Measurements from ENCODE around the gene TGM1. TPM values are rescaled to one million over a fixed set of nuclear protein-coding genes. Genes with fewer than 3 reads are reported as not detected.

TGM1 gene
- total RNA-seq, 1 donor from 2014 or later = 12.3 TPM

DNA sequence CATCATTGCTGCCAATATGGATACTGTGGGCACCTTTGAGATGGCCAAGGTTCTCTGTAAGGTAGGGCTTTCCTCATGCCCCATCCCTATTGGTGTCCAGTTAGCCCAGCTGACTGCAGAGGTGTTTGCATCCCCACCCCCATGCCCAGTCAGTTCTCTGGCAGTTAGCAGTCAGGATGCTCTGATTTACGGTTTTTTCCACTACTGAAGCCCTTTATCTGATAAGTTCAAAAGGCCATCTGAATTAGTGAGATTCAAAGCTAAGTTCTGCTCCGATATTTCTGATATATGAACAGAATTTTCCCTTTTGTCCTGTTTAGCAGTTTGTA lies 29.5 kb downstream of the TGM1 start:
- peaks cover under 1% of the 10 kb centered on the region for H3K36me3 ChIP-seq (ENCODE audit: control insufficient read depth, insufficient read depth, low read length)
- TF ChIP-seq, protein P1, sequence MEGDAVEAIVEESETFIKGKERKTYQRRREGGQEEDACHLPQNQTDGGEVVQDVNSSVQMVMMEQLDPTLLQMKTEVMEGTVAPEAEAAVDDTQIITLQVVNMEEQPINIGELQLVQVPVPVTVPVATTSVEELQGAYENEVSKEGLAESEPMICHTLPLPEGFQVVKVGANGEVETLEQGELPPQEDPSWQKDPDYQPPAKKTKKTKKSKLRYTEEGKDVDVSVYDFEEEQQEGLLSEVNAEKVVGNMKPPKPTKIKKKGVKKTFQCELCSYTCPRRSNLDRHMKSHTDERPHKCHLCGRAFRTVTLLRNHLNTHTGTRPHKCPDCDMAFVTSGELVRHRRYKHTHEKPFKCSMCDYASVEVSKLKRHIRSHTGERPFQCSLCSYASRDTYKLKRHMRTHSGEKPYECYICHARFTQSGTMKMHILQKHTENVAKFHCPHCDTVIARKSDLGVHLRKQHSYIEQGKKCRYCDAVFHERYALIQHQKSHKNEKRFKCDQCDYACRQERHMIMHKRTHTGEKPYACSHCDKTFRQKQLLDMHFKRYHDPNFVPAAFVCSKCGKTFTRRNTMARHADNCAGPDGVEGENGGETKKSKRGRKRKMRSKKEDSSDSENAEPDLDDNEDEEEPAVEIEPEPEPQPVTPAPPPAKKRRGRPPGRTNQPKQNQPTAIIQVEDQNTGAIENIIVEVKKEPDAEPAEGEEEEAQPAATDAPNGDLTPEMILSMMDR (IDR thresholded peaks at IDR 0.05; ENCODE audit: insufficient read depth, low read length, poor library complexity, severe bottlenecking) = no peak
- DNase-seq (ENCODE audit: low read depth) = no peak
- peak overlapping the region; percentile 91 for H3K4me3 ChIP-seq (ENCODE audit: low read depth, low read length)
- no peaks in the 10 kb centered on the region for H3K27me3 ChIP-seq (ENCODE audit: control insufficient read depth, insufficient read depth, low read length)

DNA sequence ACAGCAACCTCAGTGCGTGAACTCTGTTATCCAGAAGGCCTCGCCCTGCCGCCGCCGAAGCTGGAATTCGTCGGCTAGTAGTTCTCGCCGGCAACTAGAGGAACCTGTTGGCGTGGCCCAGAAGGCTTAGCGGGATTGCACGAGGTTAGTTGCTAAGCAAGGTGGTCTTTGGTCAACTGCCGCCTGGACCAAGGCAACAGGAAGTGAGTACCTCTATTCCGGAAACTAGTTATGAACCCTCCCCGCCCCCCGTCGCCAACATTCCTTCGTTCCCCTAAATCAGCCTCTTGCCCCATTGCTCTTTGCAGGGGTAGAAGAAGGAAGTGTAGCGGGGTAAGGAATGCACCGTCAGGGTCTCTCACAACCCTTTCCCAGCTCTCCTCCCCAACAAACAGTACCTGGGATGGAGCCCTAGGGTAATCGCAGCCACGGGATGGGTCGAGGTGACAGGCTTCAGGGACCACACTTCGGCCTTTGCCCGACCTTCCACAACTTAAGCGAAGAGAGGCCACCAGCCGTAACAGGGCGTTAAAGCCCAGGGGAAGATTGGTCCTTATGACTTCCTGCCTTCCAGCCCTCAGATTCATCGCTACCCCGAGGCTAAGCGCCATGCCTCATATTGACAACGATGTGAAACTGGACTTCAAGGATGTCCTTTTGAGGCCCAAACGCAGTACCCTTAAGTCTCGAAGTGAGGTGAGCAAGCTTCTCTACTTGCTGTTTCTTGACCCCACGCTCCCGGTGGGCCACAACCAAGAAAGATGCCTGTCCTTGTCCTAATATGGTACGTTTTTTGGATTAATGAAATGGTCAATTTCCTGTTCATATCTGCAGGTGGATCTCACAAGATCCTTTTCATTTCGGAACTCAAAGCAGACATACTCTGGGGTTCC lies 30.1 kb downstream of the TGM1 start, which contains the start of gene GMPR2:
GMPR2 (plus strand) TSS at position 285 of the 893 bp plus-strand sequence; CDS start at position 610, 325 bp downstream.
- DNase-seq (ENCODE audit: low read depth) = no peak
- Histone ChIP-seq H3K4me3 (ENCODE audit: low read depth, low read length) (peak within 1 kb of the TSS; percentile 91), H3K27me3 (ENCODE audit: control insufficient read depth, insufficient read depth, low read length) (no peaks in the 10 kb centered on the region), H3K36me3 (ENCODE audit: control insufficient read depth, insufficient read depth, low read length) (no peaks in the 10 kb centered on the region)
- TF ChIP-seq, protein P1 (IDR thresholded peaks at IDR 0.05; ENCODE audit: insufficient read depth, low read length, poor library complexity, severe bottlenecking) = no peak

DNA sequence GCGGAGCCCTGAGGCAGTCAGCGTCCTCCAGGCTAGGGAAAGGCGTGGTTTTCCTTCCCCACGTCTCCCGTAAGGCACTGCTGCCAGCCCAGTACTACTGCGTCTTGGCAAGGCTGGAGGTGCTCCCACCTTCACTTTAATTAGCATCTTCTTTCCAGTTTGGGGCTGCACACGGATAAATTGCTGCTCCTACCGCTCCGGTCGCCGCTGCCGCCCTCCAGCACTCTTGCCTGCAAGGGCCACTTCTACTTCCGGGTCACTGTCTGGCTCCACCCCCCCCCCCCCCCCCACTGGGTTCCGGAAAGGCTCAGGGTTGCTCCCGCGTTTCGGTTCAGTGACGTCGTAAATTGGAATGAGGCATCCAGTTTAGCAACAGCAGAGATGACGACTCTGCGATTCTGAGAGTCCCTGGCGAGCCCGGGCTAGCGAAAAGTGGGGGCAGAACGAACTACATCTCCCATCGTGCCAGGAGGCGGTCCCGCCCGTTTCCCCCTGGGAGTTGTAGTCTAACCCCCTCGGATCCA lies 30.8 kb downstream of the TGM1 start, which contains the start of gene NEDD8:
NEDD8 (minus strand) TSS at position 247 of the 524 bp plus-strand sequence; CDS start at position 147, 100 bp downstream.
- H3K27me3 ChIP-seq (ENCODE audit: control insufficient read depth, insufficient read depth, low read length) = no peaks in the 10 kb centered on the region
- TF ChIP-seq, protein P1 (IDR thresholded peaks at IDR 0.05; ENCODE audit: insufficient read depth, low read length, poor library complexity, severe bottlenecking) = no peak
- H3K36me3 ChIP-seq (ENCODE audit: control insufficient read depth, insufficient read depth, low read length) = no peaks in the 10 kb centered on the region
- DNase-seq (ENCODE audit: low read depth) = no peak
- peak within 1 kb of the TSS; percentile 91 for H3K4me3 ChIP-seq (ENCODE audit: low read depth, low read length)

DNA sequence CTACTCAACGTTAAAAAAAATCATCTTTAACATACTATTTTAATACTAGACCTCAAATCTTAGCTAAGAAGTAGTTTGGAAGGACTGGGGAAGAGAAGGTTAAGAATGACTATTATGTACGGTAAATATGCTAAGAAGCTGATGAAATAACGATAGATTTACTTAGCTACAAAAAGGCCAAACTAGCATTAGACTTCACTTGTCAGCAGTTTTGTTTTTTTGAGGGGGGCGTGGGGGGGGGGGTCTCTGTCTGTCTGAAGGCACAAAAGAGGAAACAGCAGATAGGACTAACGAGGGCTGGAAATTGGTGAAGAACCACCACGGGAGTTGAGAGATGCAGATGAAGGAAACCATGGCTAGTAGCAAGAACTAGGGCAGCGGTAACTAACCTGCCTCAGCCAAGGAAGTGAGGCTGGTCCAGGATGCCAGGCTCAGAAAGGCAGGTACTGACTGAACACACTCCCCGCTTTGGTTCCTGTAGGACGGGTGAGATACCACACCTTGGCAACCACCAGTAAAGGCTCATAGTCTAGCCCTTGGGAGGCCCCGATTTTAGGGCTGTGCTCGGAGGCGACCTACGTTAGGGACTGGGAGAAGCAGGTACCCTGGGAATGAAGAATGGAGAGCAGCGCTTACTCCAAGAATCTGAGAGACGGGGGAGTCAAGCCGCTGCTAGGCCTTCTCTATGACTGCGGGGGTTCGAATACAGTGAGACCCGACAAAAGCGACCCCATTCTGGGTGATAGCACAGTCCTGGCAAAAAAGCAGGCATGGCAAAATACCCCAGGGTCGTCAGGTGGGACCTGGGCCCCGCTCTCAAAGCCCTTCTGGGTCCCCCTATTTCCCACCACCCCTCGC lies 31.5 kb downstream of the TGM1 start:
- no peaks in the 10 kb centered on the region for H3K36me3 ChIP-seq (ENCODE audit: control insufficient read depth, insufficient read depth, low read length)
- TF ChIP-seq, protein P1 (IDR thresholded peaks at IDR 0.05; ENCODE audit: insufficient read depth, low read length, poor library complexity, severe bottlenecking) = no peak
- no peak for DNase-seq (ENCODE audit: low read depth)
- H3K4me3 ChIP-seq (ENCODE audit: low read depth, low read length) = peak overlapping the region; percentile 91
- H3K27me3 ChIP-seq (ENCODE audit: control insufficient read depth, insufficient read depth, low read length) = no peaks in the 10 kb centered on the region

DNA sequence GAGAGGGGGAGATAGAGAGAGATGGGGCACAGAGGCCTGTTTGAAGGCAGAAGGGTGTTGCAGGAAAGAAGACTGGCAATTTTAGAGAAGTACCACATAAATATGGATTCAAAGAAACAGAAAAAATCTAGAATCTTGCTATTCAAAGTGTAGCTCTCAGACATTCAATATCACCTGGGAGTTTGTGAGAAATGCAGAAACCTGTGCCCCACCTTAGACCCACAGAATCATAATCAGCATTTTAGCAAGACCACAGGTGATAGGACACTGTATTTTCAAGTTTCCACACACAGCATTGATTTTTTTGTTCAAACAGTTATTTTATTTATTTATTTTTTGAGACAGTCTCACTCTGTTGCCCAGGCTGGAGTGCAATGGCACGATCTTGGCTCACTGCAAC lies 34.1 kb downstream of the TGM1 start:
- H3K36me3 ChIP-seq (ENCODE audit: control insufficient read depth, insufficient read depth, low read length) = no peaks in the 10 kb centered on the region
- H3K4me3 ChIP-seq (ENCODE audit: low read depth, low read length) = no peak overlapping the region
- DNase-seq (ENCODE audit: low read depth) = no peak
- TF ChIP-seq, protein P1 (IDR thresholded peaks at IDR 0.05; ENCODE audit: insufficient read depth, low read length, poor library complexity, severe bottlenecking) = no peak
- H3K27me3 ChIP-seq (ENCODE audit: control insufficient read depth, insufficient read depth, low read length) = no peaks in the 10 kb centered on the region

Measured in kidney epithelial cell (primary cell).